CD4-positive, alpha-beta T cell (primary cell): ENCODE results near the gene NEURL3. TPM values are rescaled to one million over a fixed set of nuclear protein-coding genes. Genes with fewer than 3 reads are reported as not detected.

Source experiments
- ATAC-seq: fragments of 200-7000 bp; cut with Tn5 transposase; one replicate; pipeline ENCODE4 v1.10.0; 2022; ENCODE audit warnings: mild to moderate bottlenecking; ENCODE audit not compliant: poor library complexity
- CTCF ChIA-PET: fragments of 350-600 bp; sonication (Branson Sonifier 250); formaldehyde crosslinking; loops from one replicate; lab custom pipeline; 2021; ENCODE audit warnings: antibody characterized with exemption, inconsistent platforms; lab: Charles Lee
- POLR2A ChIA-PET: fragments of 350-600 bp; sonication (Branson Sonifier 250); formaldehyde crosslinking; loops from one replicate; lab custom pipeline; 2021; ENCODE audit warnings: antibody characterized with exemption, inconsistent platforms; lab: Charles Lee
- DNase-seq, 14 experiments: peaks; one replicate each; pipeline ENCODE4 v3.0.0-alpha.2; 2013 to 2020; ENCODE audit warnings: mixed read lengths in 2 of 14
- H3K27ac ChIP-seq, 2 donors: one replicate each; pipeline versions ENCODE4 v1.5.1 to v1.7.0; 2013; ENCODE audit warnings: low read length in 2 of 2, low read depth in 1 of 2, mild to moderate bottlenecking in 1 of 2
- H3K27me3 ChIP-seq, 2 experiments: 1 replicate in 1 of 2; 2 replicates in 1 of 2; pipeline versions ENCODE4 v1.6.1 to v1.7.0; 2013; ENCODE audit warnings: low read length in 2 of 2, control low read depth in 1 of 2, mild to moderate bottlenecking in 1 of 2, moderate library complexity in 1 of 2; ENCODE audit not compliant: insufficient read depth in 2 of 2, control insufficient read depth in 1 of 2
- H3K36me3 ChIP-seq: one replicate; pipeline ENCODE4 v1.6.1; 2013; ENCODE audit warnings: low read length, control low read depth; ENCODE audit not compliant: insufficient read depth
- H3K4me1 ChIP-seq: one replicate; pipeline ENCODE4 v1.6.1; 2013; ENCODE audit warnings: low read length, control low read depth; ENCODE audit not compliant: insufficient read depth
- H3K4me3 ChIP-seq: one replicate; pipeline ENCODE4 v1.5.1; 2013; ENCODE audit warnings: mild to moderate bottlenecking, low read length, moderate library complexity
- H3K9me3 ChIP-seq, 2 experiments: 1 replicate in 1 of 2; 2 replicates in 1 of 2; pipeline versions ENCODE4 v1.6.1 to v1.7.0; 2013; ENCODE audit warnings: low read length in 2 of 2, mild to moderate bottlenecking in 2 of 2, control low read depth in 1 of 2, moderate library complexity in 1 of 2; ENCODE audit not compliant: control insufficient read depth in 1 of 2, insufficient read depth in 1 of 2
- H3K27ac Mint-ChIP-seq: one replicate; pipeline ENCODE4 v1.8.0; 2020; ENCODE audit warnings: mixed read lengths
- H3K27me3 Mint-ChIP-seq: one replicate; pipeline ENCODE4 v1.8.0; 2021; ENCODE audit warnings: mixed read lengths
- H3K36me3 Mint-ChIP-seq: one replicate; pipeline ENCODE4 v1.8.0; 2021; ENCODE audit warnings: low read depth, mixed read lengths
- H3K4me1 Mint-ChIP-seq: one replicate; pipeline ENCODE4 v1.8.0; 2021; ENCODE audit warnings: low read depth, mixed read lengths
- H3K4me3 Mint-ChIP-seq: one replicate; pipeline ENCODE4 v1.8.0; 2020; ENCODE audit warnings: mild to moderate bottlenecking, mixed read lengths
- H3K9me3 Mint-ChIP-seq: one replicate; pipeline ENCODE4 v1.8.0; 2020; ENCODE audit warnings: mixed read lengths
- CTCF ChIP-seq: fragments of 200-600 bp; IDR thresholded peaks from one replicate; pipeline ENCODE4 v1.8.0; 2022; ENCODE audit warnings: antibody characterized with exemption, mild to moderate bottlenecking
- intact Hi-C, 2 experiments: fragments of 100-400 bp; cut with DNase I in 1 of 2; cut with micrococcal nuclease in 1 of 2; formaldehyde crosslinking; loops; one replicate each; pipeline versions ENCODE4 v1.15.1 to v1.9.0; 2023 to 2025; cut with DNase I, micrococcal nuclease
- total RNA-seq, 174 experiments: library from RNA in 2 of 174; stranded (reverse) in 2 of 174; gene quantifications; one replicate each; pipeline ENCODE4 v1.2.3 and lab custom pipeline; 2021 to 2026

Gene NEURL3
- total RNA-seq, 2 experiments from 2014 or later, result not detected

DNA sequence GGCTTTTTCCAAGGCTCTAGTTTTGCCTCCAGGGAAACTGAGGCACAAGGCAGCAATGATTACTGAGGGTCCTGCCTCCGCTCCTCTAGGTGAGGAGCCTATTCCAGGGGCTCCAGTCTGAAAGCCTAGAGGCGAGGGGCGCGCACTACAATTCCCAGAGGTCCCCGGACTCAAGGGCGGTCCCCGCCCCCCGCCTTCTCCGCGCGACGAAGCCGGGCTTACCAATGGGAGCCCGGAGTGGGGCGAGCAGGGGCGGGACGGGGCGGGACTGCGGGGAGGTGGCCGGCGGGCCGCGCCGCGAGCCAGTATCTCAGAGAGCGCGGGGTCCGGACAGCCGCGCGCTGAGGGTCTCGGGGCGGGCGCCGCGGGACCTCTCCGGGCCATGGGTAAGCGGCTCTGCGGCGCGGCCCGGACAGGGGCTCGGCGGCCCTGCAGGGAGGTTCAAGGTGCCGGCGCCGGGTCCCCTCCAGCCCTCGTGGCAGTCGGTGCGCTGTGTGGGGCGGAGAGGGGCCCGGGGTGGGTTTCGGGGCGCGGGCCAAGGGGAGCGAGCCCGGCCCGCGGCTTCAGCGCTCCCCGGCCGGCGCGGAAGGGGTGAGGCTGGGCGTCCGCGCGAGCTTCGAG, 31.4 kb upstream of the NEURL3 start, which contains the start of gene ARID5A:
Gene ARID5A, plus strand, starts transcription at position 308 of the 621 bp plus-strand sequence. Its CDS starts 75 bp downstream, at position 383.
- H3K4me3 Mint-ChIP-seq, result peak within 1 kb of the TSS; percentile 99
- Histone ChIP-seq H3K27ac (peak within 1 kb of the TSS; percentile 88 to 99), H3K4me1 (peaks cover 76% of the 10 kb centered on the region), H3K9me3 (no peaks in the 10 kb centered on the region), H3K4me3 (peak within 1 kb of the TSS; percentile 90), H3K36me3 (peaks cover 16% of the 10 kb centered on the region), H3K27me3 (no peaks in the 10 kb centered on the region)
- H3K27me3 Mint-ChIP-seq, result no peaks in the 10 kb centered on the region
- peak; percentile 48 for ATAC-seq
- ChIA-PET POLR2A (interaction anchor here (0.6 to 7.1 kb wide), 32 partner anchors 8 to 1463 kb away, joined by 3 to 180 read pairs (median 7); partner anchors contain the start of genes ANKRD36C, ANKRD39, CNNM3 and DUSP2), CTCF (interaction anchor here (1.0 to 6.4 kb wide), 3 partner anchors 18 to 129 kb away, joined by 3 to 54 read pairs (median 3); no protein-coding TSS in a partner anchor)
- peak; percentile 88 to 95 (median 91) for DNase-seq
- intact Hi-C loops, result loop anchor here (2.0 to 10.0 kb wide), 10 partner anchors 49 to 1108 kb away; partner anchors contain the start of genes DUSP2 (in 2 of the 2), KANSL3 (in 2 of the 2), CNNM3 (in 1 of the 2) and CNNM4 (in 1 of the 2)
- H3K4me1 Mint-ChIP-seq, result peaks cover 60% of the 10 kb centered on the region
- no peaks in the 10 kb centered on the region for H3K9me3 Mint-ChIP-seq
- TF ChIP-seq CTCF, result peak; percentile 53
- H3K36me3 Mint-ChIP-seq, result peaks cover 45% of the 10 kb centered on the region
- H3K27ac Mint-ChIP-seq, result peak within 1 kb of the TSS; percentile 99

- H3K4me1 Mint-ChIP-seq, result peaks cover 60% of the 10 kb centered on the region
- POLR2A ChIA-PET, result interaction anchor here (7.1 kb wide), 1 partner anchor 7 kb away, joined by 180 read pairs; no protein-coding TSS in a partner anchor
- DNase-seq (peak in 1 of 14 experiments; percentile 16), ATAC-seq (no peak)
- peaks cover 8% of the 10 kb centered on the region for H3K36me3 ChIP-seq
- no peaks in the 10 kb centered on the region for H3K9me3 ChIP-seq
- H3K27me3 ChIP-seq, result no peaks in the 10 kb centered on the region
- H3K4me1 ChIP-seq, result peaks cover 74% of the 10 kb centered on the region
- no peaks in the 10 kb centered on the region for H3K27me3 Mint-ChIP-seq
- no peak for TF ChIP-seq CTCF
- intact Hi-C loops, result loop anchor here (5.0 to 10.0 kb wide), 8 partner anchors 48 to 1109 kb away; partner anchors contain the start of genes DUSP2 (in 2 of the 2), CNNM3 (in 1 of the 2), COX5B (in 1 of the 2) and KANSL3 (in 1 of the 2)
- H3K4me3 ChIP-seq, result no peak overlapping the region
- CTCF ChIA-PET, result no interaction called here
- H3K36me3 Mint-ChIP-seq, result peaks cover 35% of the 10 kb centered on the region
- peak overlapping the region; percentile 99 for H3K27ac Mint-ChIP-seq
- peak overlapping the region; percentile 62 for H3K4me3 Mint-ChIP-seq
- H3K27ac ChIP-seq, result no peak overlapping the region
- no peaks in the 10 kb centered on the region for H3K9me3 Mint-ChIP-seq
These were observed 30.2 kb upstream of the NEURL3 start for GRCh38 chr2:96535331-96535730.

DNA sequence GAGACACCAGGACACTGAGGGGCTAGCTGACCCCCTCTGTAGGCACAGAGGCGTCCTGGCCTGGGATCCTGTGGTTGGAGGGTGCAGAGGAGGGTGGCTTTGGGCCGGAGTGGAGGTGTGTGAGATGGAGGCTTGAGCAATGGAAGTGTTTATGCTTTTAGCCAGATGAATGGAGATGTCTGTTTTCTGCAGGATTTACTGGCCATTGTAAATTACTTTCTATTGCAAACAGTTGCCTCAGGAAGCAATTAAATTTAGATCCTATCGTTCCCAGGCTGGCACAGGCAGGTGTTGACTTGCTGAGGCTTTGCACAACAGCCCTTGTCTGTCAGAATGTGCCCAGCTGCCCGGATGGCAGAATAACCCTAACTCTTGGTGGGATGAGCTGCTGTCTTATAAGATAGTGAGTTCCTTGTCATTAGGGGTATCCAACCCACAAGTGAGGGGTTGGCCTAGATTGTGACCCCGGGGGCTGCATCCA, 29.6 kb upstream of the NEURL3 start:
- Mint-ChIP-seq H3K27ac (peak overlapping the region; percentile 99), H3K27me3 (no peaks in the 10 kb centered on the region), H3K4me1 (peaks cover 59% of the 10 kb centered on the region), H3K36me3 (peaks cover 30% of the 10 kb centered on the region), H3K9me3 (no peaks in the 10 kb centered on the region), H3K4me3 (peak overlapping the region; percentile 67)
- ChIA-PET CTCF (no interaction called here), POLR2A (interaction anchor here (7.1 kb wide), 1 partner anchor 6 kb away, joined by 180 read pairs; no protein-coding TSS in a partner anchor)
- no peak for TF ChIP-seq CTCF
- ATAC-seq (no peak), DNase-seq (no peak)
- intact Hi-C loops, result loop anchor here (5.0 to 10.0 kb wide), 11 partner anchors 47 to 1110 kb away; partner anchors contain the start of genes DUSP2 (in 2 of the 2), CIAO1 (in 1 of the 2), CNNM3 (in 1 of the 2) and COX5B (in 1 of the 2)
- peaks cover 2% of the 10 kb centered on the region for H3K36me3 ChIP-seq
- H3K27ac ChIP-seq, result no peak overlapping the region
- H3K27me3 ChIP-seq, result no peaks in the 10 kb centered on the region
- H3K9me3 ChIP-seq, result no peaks in the 10 kb centered on the region
- no peak overlapping the region for H3K4me3 ChIP-seq
- peaks cover 70% of the 10 kb centered on the region for H3K4me1 ChIP-seq
